IPS-18a (cell line): ENCODE measurements around the gene AUTS2.

Experiments used
- H3K27ac ChIP-seq: one replicate; pipeline ENCODE4 v1.5.1; 2013; ENCODE audit warnings: low read length
- H3K27me3 ChIP-seq: one replicate; pipeline ENCODE4 v1.6.1; 2013; ENCODE audit warnings: mild to moderate bottlenecking, low read length; ENCODE audit not compliant: control insufficient read depth, insufficient read depth
- H3K36me3 ChIP-seq: one replicate; pipeline ENCODE4 v1.6.1; 2013; ENCODE audit warnings: low read depth, low read length; ENCODE audit not compliant: control insufficient read depth
- H3K4me1 ChIP-seq: one replicate; pipeline ENCODE4 v1.6.1; 2013; ENCODE audit warnings: low read depth, low read length; ENCODE audit not compliant: control insufficient read depth
- H3K4me3 ChIP-seq: one replicate; pipeline ENCODE4 v1.5.1; 2013; ENCODE audit warnings: low read length
- H3K9ac ChIP-seq: one replicate; pipeline ENCODE4 v1.6.1; 2013; ENCODE audit warnings: mild to moderate bottlenecking, low read length, moderate library complexity
- H3K9me3 ChIP-seq: one replicate; pipeline ENCODE4 v1.6.1; 2013; ENCODE audit warnings: low read depth, low read length; ENCODE audit not compliant: control insufficient read depth

The AUTS2 gene

GRCh38 chr7:70523249-70523988 lies 925.1 kb downstream of the AUTS2 start:
- no peak overlapping the region for H3K4me3 ChIP-seq
- H3K4me1 ChIP-seq: no peaks in the 10 kb centered on the region
- H3K27ac ChIP-seq: no peak overlapping the region

GRCh38 chr7:70523989-70524351 lies 925.7 kb downstream of the AUTS2 start:
- H3K27ac ChIP-seq: no peak overlapping the region
- no peak overlapping the region for H3K9ac ChIP-seq
- H3K27me3 ChIP-seq: no peaks in the 10 kb centered on the region
- H3K36me3 ChIP-seq: no peaks in the 10 kb centered on the region
- H3K4me1 ChIP-seq: no peaks in the 10 kb centered on the region
- no peaks in the 10 kb centered on the region for H3K9me3 ChIP-seq
- no peak overlapping the region for H3K4me3 ChIP-seq

More at GRCh38 chr7:70523249-70523988, 925.1 kb downstream of the AUTS2 start:
- Histone ChIP-seq H3K36me3 (no peaks in the 10 kb centered on the region), H3K27me3 (no peaks in the 10 kb centered on the region), H3K9ac (no peak overlapping the region), H3K9me3 (no peaks in the 10 kb centered on the region)

- Histone ChIP-seq H3K36me3 (no peaks in the 10 kb centered on the region), H3K4me1 (no peaks in the 10 kb centered on the region), H3K4me3 (no peak overlapping the region), H3K9me3 (no peaks in the 10 kb centered on the region), H3K27ac (no peak overlapping the region), H3K27me3 (no peaks in the 10 kb centered on the region), H3K9ac (no peak overlapping the region)
These were observed 927.7 kb downstream of the AUTS2 start for GRCh38 chr7:70525991-70526390.

- Histone ChIP-seq H3K4me3 (no peak overlapping the region), H3K27ac (no peak overlapping the region), H3K27me3 (no peaks in the 10 kb centered on the region), H3K4me1 (no peaks in the 10 kb centered on the region), H3K9ac (no peak overlapping the region), H3K36me3 (no peaks in the 10 kb centered on the region), H3K9me3 (no peaks in the 10 kb centered on the region)
These were observed 929.3 kb downstream of the AUTS2 start for GRCh38 chr7:70527520-70528115.

GRCh38 chr7:70529436-70529835 lies 931.2 kb downstream of the AUTS2 start:
- Histone ChIP-seq H3K27ac (no peak overlapping the region), H3K4me3 (no peak overlapping the region), H3K9me3 (no peaks in the 10 kb centered on the region), H3K27me3 (no peaks in the 10 kb centered on the region), H3K9ac (no peak overlapping the region), H3K4me1 (no peaks in the 10 kb centered on the region), H3K36me3 (no peaks in the 10 kb centered on the region)

- Histone ChIP-seq H3K27me3 (no peaks in the 10 kb centered on the region), H3K36me3 (no peaks in the 10 kb centered on the region), H3K4me1 (no peaks in the 10 kb centered on the region), H3K4me3 (no peak overlapping the region), H3K9me3 (no peaks in the 10 kb centered on the region), H3K9ac (no peak overlapping the region), H3K27ac (no peak overlapping the region)
These were observed 931.8 kb downstream of the AUTS2 start for GRCh38 chr7:70529914-70530585.

GRCh38 chr7:70533614-70534013 lies 935.3 kb downstream of the AUTS2 start:
- H3K4me1 ChIP-seq: no peaks in the 10 kb centered on the region
- H3K9ac ChIP-seq: no peak overlapping the region
- H3K27ac ChIP-seq: no peak overlapping the region
- no peaks in the 10 kb centered on the region for H3K9me3 ChIP-seq
- no peaks in the 10 kb centered on the region for H3K36me3 ChIP-seq
- H3K4me3 ChIP-seq: no peak overlapping the region
- H3K27me3 ChIP-seq: no peaks in the 10 kb centered on the region

GRCh38 chr7:70539205-70539604 lies 940.9 kb downstream of the AUTS2 start:
- Histone ChIP-seq H3K4me1 (peaks cover 9% of the 10 kb centered on the region), H3K36me3 (no peaks in the 10 kb centered on the region), H3K27ac (no peak overlapping the region), H3K9ac (no peak overlapping the region), H3K9me3 (no peaks in the 10 kb centered on the region), H3K4me3 (no peak overlapping the region), H3K27me3 (no peaks in the 10 kb centered on the region)

GRCh38 chr7:70539617-70540016 lies 941.3 kb downstream of the AUTS2 start:
- H3K4me3 ChIP-seq: no peak overlapping the region
- peaks cover 9% of the 10 kb centered on the region for H3K4me1 ChIP-seq
- no peaks in the 10 kb centered on the region for H3K27me3 ChIP-seq
- no peak overlapping the region for H3K9ac ChIP-seq
- H3K36me3 ChIP-seq: no peaks in the 10 kb centered on the region
- no peaks in the 10 kb centered on the region for H3K9me3 ChIP-seq
- no peak overlapping the region for H3K27ac ChIP-seq

- Histone ChIP-seq H3K27me3 (no peaks in the 10 kb centered on the region), H3K4me1 (peaks cover 9% of the 10 kb centered on the region), H3K9me3 (no peaks in the 10 kb centered on the region), H3K36me3 (no peaks in the 10 kb centered on the region), H3K27ac (no peak overlapping the region), H3K9ac (no peak overlapping the region), H3K4me3 (no peak overlapping the region)
These were observed 942.4 kb downstream of the AUTS2 start for GRCh38 chr7:70540641-70541040.

- H3K4me1 ChIP-seq: peaks cover 9% of the 10 kb centered on the region
- H3K9ac ChIP-seq: no peak overlapping the region
- no peak overlapping the region for H3K27ac ChIP-seq
- H3K27me3 ChIP-seq: no peaks in the 10 kb centered on the region
- no peak overlapping the region for H3K4me3 ChIP-seq
- H3K9me3 ChIP-seq: no peaks in the 10 kb centered on the region
- no peaks in the 10 kb centered on the region for H3K36me3 ChIP-seq
These were observed 944.6 kb downstream of the AUTS2 start for GRCh38 chr7:70542750-70543376.
